GM12892 (cell line): ENCODE results near the gene RFX3.

Experiments
- POLR2A ChIP-seq: IDR thresholded peaks from 2 replicates; pipeline ENCODE4 v1.6.1; 2011; ENCODE audit warnings: low read depth, low read length, control low read depth
- POLR2AphosphoS5 ChIP-seq: IDR thresholded peaks from 2 replicates; pipeline ENCODE4 v1.6.1; 2011; ENCODE audit warnings: low read depth, low read length, control low read depth

DNA sequence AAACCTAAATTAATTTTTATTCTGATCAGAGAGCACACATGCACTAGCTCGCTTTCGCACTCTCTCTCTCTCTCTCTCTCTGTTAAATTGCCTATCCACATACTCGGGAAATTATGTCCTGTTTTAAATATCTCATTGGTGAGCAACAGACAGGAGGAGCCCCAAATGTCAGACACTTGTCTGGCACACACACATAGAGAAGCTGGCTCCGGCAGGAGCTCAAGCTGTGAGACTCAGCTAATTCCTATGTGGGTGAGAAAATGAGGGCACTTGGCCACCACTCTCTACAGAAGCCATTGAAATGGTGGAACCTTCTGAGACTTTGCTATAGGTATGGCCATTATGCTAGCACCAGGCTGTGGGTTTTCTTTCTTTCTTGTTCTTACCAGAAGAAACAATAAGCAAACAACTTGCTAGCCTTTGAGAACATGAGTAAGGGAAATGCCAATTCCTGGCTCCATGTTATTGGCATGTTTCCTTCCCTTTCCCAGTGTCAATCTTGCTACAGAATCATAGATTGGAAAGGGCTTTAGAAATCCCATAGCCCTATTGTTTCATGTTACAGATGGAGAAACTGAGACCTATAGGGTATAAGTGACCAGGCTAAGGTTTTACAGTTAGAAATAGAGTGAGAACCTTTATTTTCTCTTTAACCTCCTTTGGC is 9.0 kb downstream of the RFX3 start:
- TF ChIP-seq POLR2A (no peak), POLR2AphosphoS5 (no peak)
